KMS-11 (cell line): Measurements from ENCODE around the gene PRKACA.

Source experiments
- H2AFZ ChIP-seq: fragments of 200-600 bp; sonication (generic); 2 replicates; pipeline ENCODE4 v1.6.1; 2016; ENCODE audit warnings: antibody characterized with exemption, mixed run types, low read depth
- H3K27ac ChIP-seq: fragments of 200-600 bp; sonication (generic); 2 replicates; pipeline ENCODE4 v1.6.1; 2016; ENCODE audit warnings: mild to moderate bottlenecking, mixed run types
- H3K27me3 ChIP-seq: fragments of 200-600 bp; sonication (generic); 2 replicates; pipeline ENCODE4 v1.6.1; 2017; ENCODE audit warnings: mild to moderate bottlenecking, low read depth, mixed run types, moderate library complexity; ENCODE audit not compliant: insufficient read depth
- H3K36me3 ChIP-seq: fragments of 200-600 bp; sonication (generic); 2 replicates; pipeline ENCODE4 v1.6.1; 2017; ENCODE audit warnings: mild to moderate bottlenecking, mixed run types; ENCODE audit not compliant: insufficient read depth
- H3K4me1 ChIP-seq: fragments of 200-600 bp; sonication (generic); 2 replicates; pipeline ENCODE4 v1.6.1; 2016; ENCODE audit warnings: mild to moderate bottlenecking, low read depth, mixed run types; ENCODE audit not compliant: poor library complexity, severe bottlenecking
- H3K4me2 ChIP-seq: fragments of 200-600 bp; sonication (generic); 2 replicates; pipeline ENCODE4 v1.7.0; 2016; ENCODE audit warnings: mild to moderate bottlenecking, mixed run types
- H3K4me3 ChIP-seq: fragments of 200-600 bp; sonication (generic); IDR thresholded peaks from 2 replicates; pipeline ENCODE4 v1.6.1; 2017; ENCODE audit warnings: low read depth, low read length, mixed read lengths; ENCODE audit not compliant: insufficient read depth
- H3K79me2 ChIP-seq: fragments of 200-600 bp; sonication (generic); 2 replicates; pipeline ENCODE4 v1.6.1; 2016; ENCODE audit warnings: low read depth, mixed run types; ENCODE audit not compliant: insufficient read depth
- H3K9ac ChIP-seq: fragments of 200-600 bp; sonication (generic); 2 replicates; pipeline ENCODE4 v1.6.1; 2016; ENCODE audit warnings: mild to moderate bottlenecking, mixed run types
- H4K20me1 ChIP-seq: fragments of 200-600 bp; sonication (generic); 2 replicates; pipeline ENCODE4 v1.6.1; 2016; ENCODE audit warnings: mild to moderate bottlenecking, mixed run types; ENCODE audit not compliant: insufficient read depth
- TF ChIP-seq, protein P1 (sequence below): fragments of 200-600 bp; sonication (generic); conservative IDR thresholded peaks from 2 replicates; pipeline ENCODE4 v1.6.1; 2017; ENCODE audit warnings: low read depth, mild to moderate bottlenecking, antibody characterized with exemption, low read length, moderate library complexity, mixed read lengths

PRKACA gene

DNA sequence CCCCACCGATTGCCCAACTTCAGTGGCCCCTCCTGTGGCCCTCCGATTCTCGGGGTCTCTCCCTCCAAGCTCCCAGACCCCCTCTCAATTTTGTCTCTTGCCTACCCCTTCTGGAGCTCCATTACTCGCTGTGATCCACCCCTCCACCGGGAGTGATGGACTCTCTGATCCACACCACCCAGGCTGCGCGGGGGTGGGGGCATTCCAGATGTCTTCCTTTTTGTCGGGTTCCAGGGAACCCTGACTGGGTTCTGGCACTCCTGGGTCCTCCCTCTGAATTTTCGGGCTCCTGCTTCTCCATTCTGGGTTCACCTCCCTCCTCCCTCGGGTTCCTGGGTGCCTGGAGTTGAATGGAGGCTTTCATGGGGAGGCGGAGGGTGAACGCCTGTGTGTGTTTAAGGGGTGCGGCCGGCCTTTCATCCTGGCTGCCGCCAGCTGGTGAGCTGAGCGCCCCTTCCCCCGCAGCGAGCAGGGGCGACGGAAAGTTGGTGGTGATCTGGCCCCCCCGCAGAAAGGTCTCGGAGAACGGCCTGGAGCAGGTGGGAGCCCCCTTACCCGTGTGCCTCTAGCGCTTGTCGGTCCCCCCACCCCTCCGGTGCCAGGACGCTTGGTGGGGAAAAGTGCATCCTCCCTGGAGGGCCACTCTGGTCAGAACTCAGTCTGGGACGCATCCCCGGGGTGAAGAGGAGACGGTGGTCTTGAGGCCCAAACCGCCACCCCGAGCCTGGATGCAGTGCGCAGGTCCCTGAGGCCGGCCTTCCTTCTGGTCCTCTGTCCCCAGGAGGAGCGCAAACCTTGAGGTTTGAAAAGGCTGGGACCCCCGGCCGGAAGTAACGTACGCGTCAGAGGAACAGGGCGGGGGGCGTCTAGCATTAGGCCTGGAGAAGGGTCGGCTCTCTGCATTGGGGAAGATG lies 43.4 kb downstream of the PRKACA start:
- Histone ChIP-seq H2AFZ (peak overlapping the region; percentile 88), H3K9ac (peak overlapping the region; percentile 25; the same call in 1 of the 2 replicates), H3K4me2 (peak overlapping the region; percentile 96), H3K4me1 (peaks cover 25% of the 10 kb centered on the region), H3K36me3 (no peaks in the 10 kb centered on the region), H3K27ac (no peak overlapping the region), H3K4me3 (no peak overlapping the region), H3K79me2 (no peaks in the 10 kb centered on the region), H4K20me1 (no peaks in the 10 kb centered on the region), H3K27me3 (peaks cover 4% of the 10 kb centered on the region; the same call in 1 of the 2 replicates)
- TF ChIP-seq, protein P1, sequence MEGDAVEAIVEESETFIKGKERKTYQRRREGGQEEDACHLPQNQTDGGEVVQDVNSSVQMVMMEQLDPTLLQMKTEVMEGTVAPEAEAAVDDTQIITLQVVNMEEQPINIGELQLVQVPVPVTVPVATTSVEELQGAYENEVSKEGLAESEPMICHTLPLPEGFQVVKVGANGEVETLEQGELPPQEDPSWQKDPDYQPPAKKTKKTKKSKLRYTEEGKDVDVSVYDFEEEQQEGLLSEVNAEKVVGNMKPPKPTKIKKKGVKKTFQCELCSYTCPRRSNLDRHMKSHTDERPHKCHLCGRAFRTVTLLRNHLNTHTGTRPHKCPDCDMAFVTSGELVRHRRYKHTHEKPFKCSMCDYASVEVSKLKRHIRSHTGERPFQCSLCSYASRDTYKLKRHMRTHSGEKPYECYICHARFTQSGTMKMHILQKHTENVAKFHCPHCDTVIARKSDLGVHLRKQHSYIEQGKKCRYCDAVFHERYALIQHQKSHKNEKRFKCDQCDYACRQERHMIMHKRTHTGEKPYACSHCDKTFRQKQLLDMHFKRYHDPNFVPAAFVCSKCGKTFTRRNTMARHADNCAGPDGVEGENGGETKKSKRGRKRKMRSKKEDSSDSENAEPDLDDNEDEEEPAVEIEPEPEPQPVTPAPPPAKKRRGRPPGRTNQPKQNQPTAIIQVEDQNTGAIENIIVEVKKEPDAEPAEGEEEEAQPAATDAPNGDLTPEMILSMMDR, result no peak

DNA sequence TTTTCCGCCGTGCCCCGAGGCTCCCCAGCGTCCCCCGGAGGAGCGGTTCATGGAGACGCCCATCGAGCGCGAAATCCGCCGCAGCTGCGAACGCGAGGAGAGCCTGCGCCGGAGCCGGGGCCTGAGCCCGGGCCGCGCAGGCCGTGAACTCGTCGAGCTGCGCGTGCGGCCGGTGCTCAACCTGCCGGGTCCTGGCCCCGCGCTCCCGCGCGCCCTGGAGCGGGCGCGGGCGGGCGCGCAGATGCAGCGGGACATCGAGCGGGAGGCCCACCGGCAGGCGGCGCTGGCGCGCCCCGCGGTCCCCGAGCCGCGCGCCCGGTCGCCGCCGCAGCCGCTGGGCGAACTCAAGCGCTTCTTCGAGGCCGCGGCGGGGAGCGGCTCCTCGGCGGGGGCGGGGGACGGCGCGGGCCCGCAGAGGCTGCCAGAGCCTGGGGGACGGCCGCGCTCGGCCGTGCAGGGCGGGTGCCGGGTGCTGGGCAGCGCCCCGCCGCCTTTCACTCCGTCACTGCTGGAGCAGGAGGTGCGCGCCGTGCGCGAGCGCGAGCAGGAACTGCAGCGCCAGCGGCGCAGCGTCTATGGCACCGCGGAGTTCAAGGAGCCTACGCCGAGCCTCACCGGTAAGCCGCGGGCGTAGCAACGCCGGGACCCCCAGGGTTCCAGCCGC lies 44.2 kb downstream of the PRKACA start:
- no peaks in the 10 kb centered on the region for H4K20me1 ChIP-seq
- TF ChIP-seq, protein P1, result peak; percentile 10; the same call in 1 of the 2 replicates
- H3K4me2 ChIP-seq, result peak overlapping the region; percentile 99
- no peak overlapping the region for H3K27ac ChIP-seq
- H3K9ac ChIP-seq, result peak overlapping the region; percentile 25; the same call in 1 of the 2 replicates
- no peak overlapping the region for H3K4me3 ChIP-seq
- H3K36me3 ChIP-seq, result no peaks in the 10 kb centered on the region
- H3K79me2 ChIP-seq, result no peaks in the 10 kb centered on the region
- H3K27me3 ChIP-seq, result peaks cover 4% of the 10 kb centered on the region; the same call in 1 of the 2 replicates
- peaks cover 25% of the 10 kb centered on the region for H3K4me1 ChIP-seq
- H2AFZ ChIP-seq, result peak overlapping the region; percentile 96

DNA sequence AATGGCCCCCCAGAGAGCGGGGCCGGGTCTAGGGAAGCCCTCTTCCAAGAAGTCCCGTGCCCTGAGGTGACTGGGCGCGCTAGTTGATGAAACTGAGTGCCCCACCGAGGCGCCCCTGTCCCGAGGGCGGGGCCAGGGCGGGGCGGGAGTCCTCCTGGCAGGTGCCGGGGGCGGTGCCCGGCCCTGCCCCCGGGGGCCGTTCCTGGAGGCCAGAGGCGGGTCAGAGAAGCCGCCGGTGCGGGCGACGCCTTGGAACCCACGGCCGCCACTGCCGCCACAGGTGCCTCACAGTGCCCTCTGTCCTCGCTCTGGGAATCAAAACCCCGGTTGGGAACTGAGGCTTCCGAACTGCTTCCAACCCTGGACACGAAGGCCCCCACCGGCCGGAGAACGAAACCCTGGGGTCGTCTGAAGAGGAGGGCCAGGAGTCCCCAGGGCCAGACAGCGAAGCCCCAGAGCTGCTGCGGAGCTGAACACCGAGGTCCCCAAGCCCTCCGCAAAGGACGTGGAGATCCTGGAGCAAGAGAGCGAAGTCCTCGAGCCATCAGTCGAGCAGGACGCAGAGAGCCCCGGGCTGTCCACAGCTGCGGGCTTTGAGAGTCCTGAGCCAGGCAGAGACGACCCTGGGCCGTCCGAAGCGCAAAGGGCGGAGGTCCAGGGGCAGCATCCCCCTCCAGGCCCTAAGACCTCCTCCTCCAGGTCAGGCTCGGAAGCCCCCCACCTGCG lies 44.9 kb downstream of the PRKACA start, which contains the start of gene MISP3:
Gene MISP3 (plus strand): TSS at position 252 of the 726 bp plus-strand sequence. CDS start 524 bp downstream, outside the sequence.
- H3K9ac ChIP-seq, result peak within 1 kb of the TSS; percentile 45; the same call in 1 of the 2 replicates

More for the DNA sequence above, 44.9 kb downstream of the PRKACA start, which contains the start of gene MISP3:
- H3K27me3 ChIP-seq, result peaks cover 4% of the 10 kb centered on the region; the same call in 1 of the 2 replicates
- no peaks in the 10 kb centered on the region for H3K36me3 ChIP-seq
- no peaks in the 10 kb centered on the region for H4K20me1 ChIP-seq
- TF ChIP-seq, protein P1, result no peak
- peak within 1 kb of the TSS; percentile 96 for H2AFZ ChIP-seq
- H3K4me2 ChIP-seq, result peak within 1 kb of the TSS; percentile 99
- peak within 1 kb of the TSS; percentile 41; the same call in 1 of the 2 replicates for H3K27ac ChIP-seq
- no peaks in the 10 kb centered on the region for H3K79me2 ChIP-seq
- peaks cover 25% of the 10 kb centered on the region for H3K4me1 ChIP-seq
- H3K4me3 ChIP-seq, result no peak within 1 kb of the TSS
